HG03571 (cell line): ENCODE results near the gene KHDRBS2.

Experiments
- ATAC-seq: cut with Tn5 transposase; IDR thresholded peaks from one replicate; pipeline ENCODE4 v1.9.1; 2021; ENCODE audit not compliant: unreplicated experiment

The KHDRBS2 gene

GRCh38 chr6:61640463-61640862, 645.6 kb downstream of the KHDRBS2 start:
- no peak for ATAC-seq
